Dermis blood vessel endothelial cell (primary cell): ENCODE measurements around the gene HES5. TPM values are rescaled to one million over a fixed set of nuclear protein-coding genes. Genes with fewer than 3 reads are reported as not detected.
"Not testable (repeated sequence)": the region's sequence is repeated elsewhere in the genome, so short reads cannot be mapped to it uniquely, and the experiment has no call there.

ENCODE experiments used
- DNase-seq: peaks from one replicate; pipeline ENCODE4 v3.0.0; 2010
- total RNA-seq: library from RNA; depleted of rRNA; stranded (reverse); fragments of >200 nt; gene quantifications from 2 replicates; pipeline ENCODE4 v1.2.3, GENCODE V29; 2014

HES5 gene
- total RNA-seq, 1 donor from 2014 or later = 0.17 TPM

DNA sequence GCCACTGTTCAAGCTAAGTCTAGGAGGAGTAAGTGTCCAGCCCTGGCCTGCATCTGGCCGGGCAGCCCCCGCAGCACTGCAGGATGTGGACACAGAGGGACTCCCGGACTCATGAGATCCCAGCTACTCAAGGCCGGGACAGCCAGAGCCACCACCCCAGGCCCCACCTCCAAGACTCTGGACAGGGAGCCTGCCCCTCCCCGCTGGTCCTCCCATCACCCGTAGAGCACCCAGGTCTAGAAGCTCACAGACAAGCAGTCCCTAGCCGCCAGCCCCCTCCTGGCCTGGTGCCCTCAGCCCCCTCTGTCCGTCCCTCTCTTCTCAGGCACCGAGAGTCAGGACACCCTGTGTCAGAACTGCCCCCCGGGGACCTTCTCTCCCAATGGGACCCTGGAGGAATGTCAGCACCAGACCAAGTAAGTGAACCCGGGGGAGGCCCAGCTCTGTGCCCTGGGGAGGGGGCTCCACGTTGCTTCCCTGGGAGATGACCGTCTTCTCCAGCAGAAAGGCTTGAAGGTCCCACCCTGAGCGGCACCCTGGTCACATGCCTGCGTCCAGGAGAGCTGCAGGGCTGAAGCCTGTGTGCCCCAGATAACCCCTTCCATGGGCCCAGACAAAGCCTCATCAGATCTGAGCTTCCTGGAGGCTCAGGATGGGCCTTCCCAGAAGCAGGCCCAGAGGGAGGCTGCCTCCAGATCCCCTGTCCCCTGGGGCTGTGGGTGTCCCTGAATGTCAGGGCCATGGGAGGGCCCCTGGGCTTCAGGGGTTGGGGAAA, 30.4 kb upstream of the HES5 start:
- DNase-seq = no peak

DNA sequence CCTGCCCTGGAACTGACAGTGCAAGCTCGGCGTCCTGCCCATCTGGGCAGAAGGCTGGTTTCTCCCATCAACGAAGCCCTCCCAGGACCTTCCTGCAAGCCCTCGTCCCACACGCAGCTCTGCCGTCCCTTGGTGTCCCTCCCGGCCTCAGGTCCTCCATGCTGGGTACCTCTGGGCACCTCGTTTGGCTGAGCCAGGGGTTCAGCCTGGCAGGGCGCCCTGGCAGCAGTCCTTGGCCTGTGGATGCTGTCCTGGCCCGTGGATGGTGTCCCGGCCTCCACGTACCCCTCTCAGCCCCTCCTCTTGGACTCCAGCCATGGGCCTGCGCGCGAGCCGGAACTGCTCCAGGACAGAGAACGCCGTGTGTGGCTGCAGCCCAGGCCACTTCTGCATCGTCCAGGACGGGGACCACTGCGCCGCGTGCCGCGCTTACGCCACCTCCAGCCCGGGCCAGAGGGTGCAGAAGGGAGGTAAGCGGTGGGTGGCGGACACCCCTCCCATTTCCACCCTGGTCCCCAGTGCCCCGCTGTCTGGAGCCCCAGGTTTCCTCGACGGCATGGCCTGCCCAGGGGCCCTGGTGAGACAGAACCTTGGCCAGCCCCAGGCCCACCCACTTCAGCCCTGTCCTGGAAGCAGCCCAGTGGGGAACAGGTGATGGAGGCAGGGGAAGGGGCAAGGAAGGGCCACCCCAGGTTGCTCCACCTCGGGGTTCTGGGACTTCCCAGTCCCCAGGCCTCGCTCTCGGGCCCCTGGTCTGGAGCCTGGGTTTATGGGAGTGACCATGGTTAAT, 29.6 kb upstream of the HES5 start:
- no peak for DNase-seq

DNA sequence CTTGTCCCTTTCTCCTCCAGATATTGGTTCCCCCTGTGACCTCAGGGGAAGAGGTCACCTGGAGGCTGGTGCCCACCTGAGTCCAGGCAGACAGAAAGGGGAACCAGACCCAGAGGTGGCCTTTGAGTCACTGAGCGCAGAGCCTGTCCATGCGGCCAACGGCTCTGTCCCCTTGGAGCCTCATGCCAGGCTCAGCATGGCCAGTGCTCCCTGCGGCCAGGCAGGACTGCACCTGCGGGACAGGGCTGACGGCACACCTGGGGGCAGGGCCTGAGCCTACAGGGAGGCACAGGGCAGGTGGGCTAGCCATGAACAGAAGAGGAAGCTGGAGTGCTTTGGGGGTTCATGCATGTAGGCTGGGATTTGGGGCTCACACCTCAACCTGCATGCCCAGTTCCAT, 28.8 kb upstream of the HES5 start:
- no peak for DNase-seq

DNA sequence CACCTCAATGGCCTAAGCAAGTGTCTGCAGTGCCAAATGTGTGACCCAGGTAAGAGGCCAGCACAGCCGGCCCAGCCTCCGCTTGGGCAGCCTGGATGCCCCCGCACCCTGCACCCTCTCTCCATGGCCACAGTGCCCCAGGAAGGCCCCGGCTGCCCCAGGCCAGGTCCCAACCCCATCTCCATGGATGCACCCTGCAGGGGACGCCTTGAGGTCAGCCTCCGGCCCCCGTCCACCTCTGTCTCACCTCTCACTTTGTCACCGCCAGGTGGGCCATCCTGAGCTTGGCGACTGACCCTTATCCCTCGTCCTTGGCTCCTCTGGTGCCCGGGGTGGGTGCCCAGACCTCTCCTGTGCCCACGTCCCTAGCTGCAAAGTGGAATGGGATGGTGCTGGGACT, 28.4 kb upstream of the HES5 start:
- no peak for DNase-seq

DNA sequence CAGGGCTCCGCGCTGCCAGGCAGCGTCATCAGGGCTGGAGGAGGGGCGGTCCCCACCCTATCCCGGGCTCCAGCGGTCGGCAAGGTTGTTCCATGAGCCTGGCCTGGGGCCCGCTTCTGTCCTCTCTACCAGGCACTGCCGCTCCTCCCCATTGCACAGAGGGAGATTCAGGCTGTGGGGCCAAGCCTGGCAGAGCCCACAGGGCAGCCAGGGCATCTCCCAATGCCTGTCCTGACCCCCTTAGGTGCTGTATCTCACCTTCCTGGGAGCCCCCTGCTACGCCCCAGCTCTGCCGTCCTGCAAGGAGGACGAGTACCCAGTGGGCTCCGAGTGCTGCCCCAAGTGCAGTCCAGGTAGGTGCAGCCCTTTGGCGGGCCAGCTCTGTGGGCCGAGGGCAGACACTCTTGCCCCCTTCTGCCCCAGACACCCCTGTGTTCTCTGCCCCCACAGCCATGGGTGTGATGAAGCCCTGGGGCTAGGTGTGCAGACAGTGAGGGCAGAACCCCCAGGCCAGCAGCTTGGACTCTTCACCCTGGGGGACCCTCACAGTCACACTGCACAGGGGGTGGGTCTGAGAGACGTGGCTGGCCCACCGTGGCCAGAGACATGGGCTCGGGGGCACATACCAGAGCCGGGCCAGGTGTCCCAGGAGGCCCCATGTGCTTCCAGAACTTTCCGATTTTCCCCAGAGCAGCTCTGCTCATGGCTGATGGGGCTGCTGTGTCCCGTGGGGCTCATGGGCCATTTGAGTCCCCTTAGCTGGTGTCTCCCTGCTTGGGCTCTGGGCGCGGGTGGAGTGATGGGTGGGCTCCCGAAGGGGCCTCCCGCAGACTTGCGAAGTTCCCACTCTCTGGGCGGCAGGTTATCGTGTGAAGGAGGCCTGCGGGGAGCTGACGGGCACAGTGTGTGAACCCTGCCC, 27.7 kb upstream of the HES5 start:
- DNase-seq = no peak

DNA sequence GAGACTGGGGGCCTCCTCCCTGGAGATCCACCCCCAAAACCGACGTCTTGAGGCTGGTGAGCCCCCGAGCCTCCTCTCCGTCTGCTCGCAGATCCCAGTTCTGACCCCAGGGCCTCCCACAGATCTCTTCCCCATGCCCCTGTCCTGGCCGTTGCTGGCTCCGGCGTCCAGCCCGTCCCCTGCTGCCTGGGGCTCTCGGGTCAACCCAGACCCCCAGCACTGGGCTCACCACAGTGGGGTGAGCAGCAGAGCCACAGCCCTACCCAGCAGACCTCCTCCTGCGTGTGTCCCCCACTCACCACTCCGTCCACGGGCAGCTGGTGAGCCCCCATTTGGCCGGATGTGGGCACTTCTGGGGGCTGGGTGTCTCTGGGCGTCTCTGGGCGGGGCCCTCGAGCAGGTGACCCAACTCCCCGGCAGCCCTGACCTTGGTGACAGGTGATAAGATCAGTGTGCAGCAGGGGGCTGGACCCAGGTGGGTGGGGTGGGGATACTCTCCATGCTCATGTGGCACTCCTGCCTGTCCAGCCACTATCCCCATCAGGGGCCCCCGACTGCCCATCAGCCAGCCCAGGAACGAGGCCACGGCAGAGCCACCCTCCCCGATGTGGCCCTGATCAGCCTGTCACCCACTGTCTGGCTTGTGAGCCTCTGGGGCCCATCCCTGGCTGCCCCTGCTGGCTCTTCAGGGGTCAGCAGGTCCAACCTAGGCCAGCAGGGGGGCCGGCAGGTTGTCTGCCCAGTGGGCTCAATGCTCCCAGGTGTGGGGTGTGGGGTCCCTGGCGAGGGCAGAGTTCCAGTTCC, 26.8 kb upstream of the HES5 start:
- no peak for DNase-seq

DNA sequence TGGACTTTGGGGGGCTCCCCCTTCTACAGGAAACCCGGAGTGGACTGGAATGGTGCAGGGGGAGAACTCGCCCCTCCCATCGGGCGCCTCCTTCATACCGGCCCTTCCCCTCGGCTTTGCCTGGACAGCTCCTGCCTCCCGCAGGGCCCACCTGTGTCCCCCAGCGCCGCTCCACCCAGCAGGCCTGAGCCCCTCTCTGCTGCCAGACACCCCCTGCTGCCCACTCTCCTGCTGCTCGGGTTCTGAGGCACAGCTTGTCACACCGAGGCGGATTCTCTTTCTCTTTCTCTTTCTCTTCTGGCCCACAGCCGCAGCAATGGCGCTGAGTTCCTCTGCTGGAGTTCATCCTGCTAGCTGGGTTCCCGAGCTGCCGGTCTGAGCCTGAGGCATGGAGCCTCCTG, 26.2 kb upstream of the HES5 start, which contains the start of gene TNFRSF14:
TSS of gene TNFRSF14 (plus strand) at position 95 of the 401 bp plus-strand sequence. CDS start at position 389, 294 bp downstream.
- DNase-seq = peak; percentile 62

DNA sequence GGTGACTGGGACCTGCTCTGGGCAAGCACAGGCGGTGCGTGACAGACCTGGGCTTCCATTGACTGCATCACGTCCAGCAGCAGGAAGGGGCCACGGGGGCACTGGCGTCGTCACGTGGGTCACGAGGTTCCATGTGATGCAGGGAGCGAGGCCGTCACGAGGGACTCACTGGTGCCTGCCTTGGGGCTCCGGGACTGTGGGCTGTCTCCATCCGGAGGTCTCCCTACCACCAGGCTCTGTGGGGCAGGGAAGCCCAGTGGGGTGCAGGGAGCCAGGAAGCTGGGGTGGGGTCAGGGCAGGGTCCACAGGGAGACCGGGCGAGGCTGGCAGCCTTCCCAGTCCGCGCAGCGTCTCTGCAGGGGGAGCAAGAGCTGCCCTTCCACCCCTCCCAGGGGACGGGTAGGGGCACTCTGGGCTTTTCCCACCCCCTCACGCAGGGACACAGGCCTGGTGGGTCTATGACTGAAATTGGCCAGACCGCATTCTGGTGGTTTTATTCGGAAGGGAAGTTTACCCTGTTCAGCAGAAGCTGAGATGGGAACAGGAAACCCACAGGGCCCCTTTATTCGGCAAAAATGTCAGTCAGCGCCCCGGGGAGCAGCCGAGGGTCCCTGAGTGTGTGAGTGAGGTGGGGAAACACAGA, 25.7 kb upstream of the HES5 start:
- peak; percentile 78 for DNase-seq

DNA sequence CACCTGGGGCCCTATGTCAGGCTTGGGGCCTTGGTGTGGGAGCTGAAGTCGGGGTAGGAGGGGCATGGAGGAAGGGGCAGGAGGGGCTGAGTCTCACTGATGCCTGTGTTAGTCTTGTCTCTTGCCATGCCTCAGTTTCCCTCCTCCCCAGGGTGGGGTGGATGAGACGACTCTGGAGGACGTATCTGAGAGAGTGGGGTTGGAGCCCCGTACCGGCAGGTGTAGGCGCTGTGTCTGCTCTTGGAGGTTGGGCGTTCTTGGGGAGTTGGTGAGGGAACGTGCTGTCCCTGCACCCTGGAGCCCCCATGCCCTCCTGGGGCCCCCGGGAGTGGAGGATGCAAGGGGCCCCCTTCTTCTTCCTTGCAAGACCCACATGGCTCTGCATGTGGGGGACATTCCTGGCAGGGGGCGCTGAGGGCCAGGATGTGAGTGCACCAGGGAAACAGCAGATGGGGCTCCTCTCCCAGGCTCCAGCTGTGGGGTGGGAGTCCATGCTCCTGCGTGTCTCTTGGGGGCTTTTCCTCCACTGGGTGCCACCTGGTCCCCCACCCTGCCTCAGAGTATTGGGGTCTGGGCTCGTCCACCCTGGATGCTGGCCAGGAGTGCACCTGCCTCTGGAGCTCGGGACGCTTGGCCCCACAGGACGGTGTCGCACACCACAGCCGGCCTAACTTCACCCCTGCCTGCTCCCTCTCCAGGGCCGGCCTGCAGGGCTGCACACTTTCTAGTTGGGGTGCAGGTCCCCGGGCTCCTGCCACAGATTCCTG, 24.7 kb upstream of the HES5 start:
- peak; percentile 59 for DNase-seq

DNA sequence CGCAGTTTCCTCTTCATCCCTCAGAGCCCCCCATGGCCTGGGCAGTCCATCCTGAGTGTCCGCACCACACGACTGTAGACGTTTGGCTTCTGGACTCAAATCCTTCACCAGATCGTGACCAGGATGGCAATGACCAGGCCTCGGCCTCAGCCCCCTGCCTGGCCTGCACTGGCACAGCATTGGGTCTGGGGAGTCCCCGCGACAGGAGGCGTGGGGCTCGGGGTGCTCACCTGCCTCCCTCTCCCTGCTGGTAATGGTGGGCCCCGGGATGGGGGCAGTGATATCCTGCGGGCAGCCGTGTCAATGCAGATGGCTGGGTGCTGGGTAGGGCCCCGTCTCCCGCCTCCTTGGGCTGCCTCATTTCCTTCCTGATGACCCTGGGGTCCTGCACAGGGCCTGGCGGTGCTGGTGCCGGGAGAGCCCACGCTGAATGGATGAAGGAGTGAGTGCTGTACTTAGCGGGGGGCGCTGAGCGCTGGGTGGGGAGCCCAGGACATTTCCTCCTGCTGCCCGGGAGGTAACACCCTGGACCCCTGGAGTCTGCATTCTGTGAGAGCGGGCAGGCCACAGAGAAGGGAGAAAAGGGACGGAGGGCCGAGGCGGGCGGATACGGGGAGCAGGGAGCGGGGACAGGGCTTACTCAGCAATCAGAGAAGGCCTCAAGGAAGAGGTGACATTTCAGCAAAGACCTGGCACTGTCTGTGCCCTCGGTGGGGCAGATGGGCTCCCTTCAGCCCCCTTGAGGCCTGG, 24.0 kb upstream of the HES5 start:
- peak; percentile 46 for DNase-seq

DNA sequence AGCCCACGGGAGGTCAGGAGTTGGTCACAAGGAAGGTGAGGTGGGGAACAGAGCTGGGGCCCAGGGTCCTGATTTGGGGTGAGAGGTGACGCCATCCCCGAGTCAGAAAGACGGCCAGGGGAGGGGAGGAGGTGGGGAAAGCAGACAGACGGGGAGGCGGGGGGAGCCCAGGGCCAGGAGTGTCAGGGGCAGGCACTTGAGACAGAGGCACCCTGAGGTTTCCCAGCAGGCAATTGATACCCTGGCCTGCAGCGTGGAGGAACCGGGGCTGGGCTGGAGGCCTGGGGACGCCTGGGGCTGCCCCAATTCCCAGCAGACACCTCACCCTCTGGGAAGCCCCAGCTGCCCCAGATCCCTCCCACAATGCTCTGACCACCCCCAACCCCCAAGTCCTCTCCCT, 23.0 kb upstream of the HES5 start:
- DNase-seq = not testable (repeated sequence)

DNA sequence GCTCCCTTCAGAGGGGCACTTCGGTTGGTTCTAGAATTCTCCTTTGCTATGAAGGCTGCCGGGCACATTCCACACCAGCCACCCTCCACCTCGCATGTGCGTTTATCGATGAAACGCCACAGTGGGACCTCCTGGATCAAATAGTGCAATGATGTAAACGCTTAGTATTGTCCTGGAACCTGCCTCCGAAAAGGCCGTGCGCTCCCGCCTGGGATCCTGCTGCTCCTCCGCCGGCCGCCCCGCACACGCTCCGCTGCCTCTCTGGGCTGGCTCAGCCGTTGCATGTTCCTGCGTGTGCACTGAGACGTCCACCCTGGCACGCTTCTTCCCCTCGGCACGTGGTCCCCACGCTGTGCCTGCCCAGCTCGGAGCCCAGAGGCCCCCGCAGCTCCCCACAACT, 22.1 kb upstream of the HES5 start:
- no peak for DNase-seq

DNA sequence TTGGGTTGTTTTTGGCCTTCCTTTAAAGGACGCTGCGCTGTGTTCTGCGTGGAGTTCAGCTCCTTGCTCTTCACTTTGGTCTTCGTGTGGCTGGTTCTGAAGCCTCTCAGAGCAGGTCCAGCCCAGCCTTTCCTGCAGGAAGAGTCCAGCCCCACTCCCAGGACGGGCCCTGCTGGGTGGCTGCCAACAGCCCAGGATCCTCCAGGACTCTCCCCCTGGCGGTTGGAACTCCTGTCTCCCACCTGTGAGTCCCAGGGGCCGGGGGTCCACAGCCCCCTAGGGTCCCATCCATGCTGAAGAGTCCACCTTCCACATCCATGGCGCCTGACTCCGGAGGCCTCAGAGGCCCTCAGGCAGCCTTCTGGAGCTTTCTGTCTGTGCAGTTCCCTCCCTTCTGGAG, 21.5 kb upstream of the HES5 start:
- not testable (repeated sequence) for DNase-seq

DNA sequence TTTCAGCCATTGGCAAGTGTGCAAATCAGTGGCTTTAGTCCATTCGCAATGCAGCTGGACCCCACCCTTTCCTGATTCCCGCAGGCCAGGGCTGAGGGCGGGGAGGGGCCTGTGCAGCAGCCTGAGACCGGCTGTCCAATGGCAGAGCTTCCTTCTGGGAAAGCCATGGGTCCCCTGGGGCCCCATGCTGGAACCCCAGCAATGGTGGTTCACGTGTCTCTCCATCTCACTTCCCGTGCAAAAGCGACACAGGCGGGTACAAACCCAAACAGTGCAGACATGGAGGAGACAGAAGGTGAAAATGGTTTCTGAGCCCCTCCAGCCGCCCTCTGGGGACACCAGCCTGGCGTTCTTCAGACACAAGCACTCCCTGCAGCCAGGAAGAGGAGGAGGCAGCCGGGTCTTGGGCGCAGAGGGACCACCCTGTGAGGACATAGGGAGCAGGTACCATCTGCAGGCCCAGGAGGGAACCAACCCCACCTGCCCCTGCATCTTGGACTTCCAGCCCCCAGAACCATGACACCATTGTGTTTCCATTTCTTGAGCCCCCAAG, 20.3 kb upstream of the HES5 start:
- DNase-seq = not testable (repeated sequence)

DNA sequence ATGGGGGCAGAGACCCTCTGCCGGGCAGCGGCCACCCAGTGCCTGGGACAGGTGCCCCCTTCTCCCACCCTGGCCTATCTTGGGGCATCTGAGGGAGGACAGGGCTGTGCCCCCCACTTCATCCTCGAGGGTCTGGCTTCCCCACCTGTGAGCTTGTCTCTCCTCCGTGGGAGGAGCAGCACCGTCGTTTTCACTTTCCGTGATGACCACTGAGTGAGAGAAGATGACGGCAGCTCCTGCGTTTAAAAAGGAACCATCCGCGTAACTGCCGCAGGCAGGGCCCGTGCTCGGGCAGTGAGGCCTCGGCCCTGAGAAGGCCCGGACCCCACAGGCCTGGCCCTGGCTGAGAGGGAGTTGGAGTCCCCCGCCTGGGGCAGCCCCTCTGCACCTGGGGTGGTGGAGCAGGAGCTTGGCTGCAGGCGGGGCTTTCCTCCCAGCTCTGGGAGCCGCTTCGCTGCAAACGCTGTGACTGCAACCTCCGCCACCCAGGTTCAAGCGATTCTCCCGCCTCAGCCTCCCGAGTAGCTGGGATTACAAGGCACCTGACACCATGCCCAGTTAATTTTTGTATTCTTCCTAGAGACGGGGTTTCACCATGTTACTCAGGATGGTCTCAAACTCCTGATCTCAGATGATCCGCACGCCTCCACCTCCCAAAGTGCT, 19.4 kb upstream of the HES5 start:
- not testable (repeated sequence) for DNase-seq

DNA sequence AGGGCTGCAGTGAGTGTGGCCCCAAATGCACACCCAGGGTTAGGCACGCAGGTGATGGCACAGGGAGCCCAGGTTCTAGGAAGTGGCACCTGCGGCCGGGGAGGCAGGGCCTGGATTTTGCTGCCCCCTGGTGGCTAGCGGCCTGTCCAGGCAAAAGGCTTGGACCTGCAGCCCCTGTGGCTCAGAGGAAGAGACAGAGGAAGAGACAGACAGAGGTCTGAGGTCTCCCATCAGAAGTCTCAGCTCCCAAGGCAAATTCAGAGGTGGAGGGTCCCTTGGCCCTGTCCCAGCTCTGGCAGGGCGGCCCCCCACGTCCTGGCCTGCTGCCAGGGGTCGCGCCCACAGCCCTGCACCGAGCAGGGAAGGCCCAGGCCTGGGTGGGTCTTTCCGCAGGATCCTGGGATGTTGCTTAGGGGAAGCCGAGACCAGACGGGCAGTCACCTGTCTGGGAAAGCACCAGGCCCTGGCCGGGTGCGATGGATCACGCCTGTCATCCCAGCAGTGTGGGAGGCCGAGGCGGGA, 18.1 kb upstream of the HES5 start:
- DNase-seq = peak; percentile 82

DNA sequence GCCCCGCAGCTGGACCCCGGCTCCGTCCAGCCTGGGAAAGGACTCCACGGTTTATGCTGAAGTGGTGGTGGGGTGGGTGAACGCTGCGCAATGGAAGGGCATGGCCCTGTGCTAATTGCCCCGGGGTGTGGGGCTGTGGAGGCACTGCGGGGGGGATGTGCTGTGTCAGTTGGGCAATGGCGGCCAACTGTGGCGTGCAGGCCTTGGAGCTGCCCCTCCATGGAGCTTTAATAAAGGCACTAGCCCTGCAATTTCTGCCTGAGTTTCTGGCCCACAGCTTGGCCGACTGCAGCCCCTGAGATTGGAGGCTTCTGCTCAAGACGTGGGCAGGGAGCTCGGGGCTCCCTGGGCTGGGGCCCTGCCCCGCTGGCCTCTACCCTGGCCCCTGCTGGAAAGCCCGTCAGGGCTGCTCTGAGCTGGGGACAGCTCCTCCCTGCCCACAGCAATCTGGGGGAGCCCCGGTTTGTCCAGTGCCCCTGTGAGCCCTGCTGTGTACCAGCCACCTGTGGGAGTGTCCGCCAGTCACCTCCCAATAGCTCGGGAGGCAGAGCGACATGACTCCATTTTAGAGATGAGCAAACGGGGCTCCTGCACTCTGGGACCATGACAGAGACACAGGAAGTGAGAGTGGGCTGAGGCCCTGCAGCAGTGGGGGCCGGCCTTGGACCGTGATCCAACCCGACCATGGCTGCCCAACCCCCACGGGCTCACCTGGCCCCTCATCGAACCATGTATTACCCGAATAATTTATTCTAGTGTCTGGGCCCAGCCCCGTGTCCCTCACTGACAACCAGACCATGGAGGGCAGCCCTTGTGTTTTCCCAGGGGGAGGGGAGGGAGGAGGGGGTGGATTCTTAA, 17.4 kb upstream of the HES5 start:
- no peak for DNase-seq
